HG02973 (cell line): ENCODE data around the gene IFT25.
"Not testable (repeated sequence)": the region's sequence is repeated elsewhere in the genome, so short reads cannot be mapped to it uniquely, and the experiment has no call there.

Experiments used
- ATAC-seq: cut with Tn5 transposase; IDR thresholded peaks from one replicate; pipeline ENCODE4 v1.9.1; 2021; ENCODE audit warnings: moderate library complexity; ENCODE audit not compliant: unreplicated experiment

The IFT25 gene

DNA sequence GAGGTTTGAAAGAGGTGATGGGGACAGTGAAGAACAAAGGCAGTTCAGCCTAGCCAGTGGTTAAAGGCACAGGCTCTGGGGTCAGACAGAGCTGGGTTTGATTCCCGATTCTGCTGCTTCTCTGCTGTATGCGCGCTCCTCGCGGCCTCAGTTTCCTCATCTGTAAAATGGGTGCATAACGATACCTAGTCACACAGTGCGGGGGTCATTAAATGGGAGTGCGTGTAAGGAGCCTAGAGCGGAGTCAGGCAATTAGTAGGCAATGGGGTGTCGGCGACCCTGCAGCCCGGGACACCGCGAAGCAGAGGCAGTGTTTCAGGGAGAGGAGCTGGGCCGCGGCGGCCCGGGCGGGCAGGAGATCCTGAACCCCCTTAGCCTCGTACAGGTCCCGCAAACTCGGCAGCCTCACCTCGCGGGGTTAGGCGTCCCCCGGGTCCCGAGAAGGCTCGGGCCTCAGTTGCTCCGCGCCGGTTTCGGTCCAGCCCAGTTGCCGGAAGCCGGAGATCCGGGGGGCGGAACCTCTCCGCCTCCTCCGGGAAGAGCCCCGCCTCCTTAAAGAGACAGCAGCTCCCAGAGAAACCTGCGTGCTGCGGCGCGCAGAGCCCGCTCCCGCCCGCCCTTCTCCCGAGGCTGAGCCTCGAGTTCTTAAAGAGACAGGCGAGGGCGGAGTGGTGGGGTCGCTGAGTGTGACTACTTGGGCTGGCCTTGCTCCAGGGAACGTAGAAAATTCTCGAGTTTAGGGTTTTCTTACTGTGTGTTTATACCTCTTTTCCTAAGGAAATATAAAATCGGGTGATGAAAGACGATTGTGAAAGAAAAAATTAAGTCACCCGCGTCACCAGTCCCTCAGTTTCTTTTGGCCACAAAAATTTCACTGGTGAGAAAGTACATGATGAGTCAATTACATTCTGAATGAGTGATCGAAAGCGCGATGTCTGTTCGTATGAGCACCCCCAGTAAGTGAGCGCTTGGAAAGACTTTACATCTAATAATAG, 55.9 kb downstream of the IFT25 start, which contains the start of gene YIPF1:
Gene YIPF1, minus strand, starts transcription at position 494 of the 995 bp plus-strand sequence. CDS start 860 bp downstream, outside the sequence.
- ATAC-seq, result peak; percentile 84

DNA sequence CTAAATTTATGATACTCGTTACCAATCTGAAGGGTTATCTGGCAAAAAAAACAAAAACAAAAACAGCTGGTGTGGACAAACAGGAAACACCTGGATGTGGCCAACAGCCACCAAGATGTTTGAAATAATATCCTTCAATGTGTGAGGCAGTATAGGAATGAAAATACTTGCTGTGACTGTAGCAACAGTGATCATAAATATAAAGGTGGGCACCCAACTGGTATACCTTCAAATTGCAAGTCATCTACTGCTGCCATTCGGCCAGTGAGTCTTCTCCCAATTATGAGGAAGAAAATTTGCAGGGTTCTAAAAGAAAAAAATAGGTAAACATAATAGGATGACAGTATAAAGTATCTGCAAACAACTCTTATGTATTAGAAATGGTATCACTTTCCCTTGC, 56.8 kb downstream of the IFT25 start:
- ATAC-seq, result no peak

DNA sequence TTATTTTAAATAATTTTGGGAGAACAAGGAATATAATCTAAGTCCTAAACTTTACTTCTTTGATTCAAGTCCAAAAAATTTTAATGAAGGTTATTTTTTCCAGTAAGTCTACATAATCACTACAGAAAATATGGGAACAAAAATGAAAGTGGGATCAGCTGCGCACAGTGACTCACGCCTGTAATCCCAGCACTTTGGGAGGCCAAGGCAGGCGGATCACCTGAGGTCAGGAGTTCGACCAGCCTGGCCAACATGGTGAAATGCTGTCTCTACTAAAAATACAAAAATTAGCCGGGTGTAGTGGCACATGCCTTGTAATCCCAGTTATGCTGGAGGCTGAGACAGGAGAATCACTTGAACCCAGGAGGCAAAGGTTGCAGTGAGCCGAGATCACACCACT, 61.9 kb downstream of the IFT25 start:
- ATAC-seq, result not testable (repeated sequence)

DNA sequence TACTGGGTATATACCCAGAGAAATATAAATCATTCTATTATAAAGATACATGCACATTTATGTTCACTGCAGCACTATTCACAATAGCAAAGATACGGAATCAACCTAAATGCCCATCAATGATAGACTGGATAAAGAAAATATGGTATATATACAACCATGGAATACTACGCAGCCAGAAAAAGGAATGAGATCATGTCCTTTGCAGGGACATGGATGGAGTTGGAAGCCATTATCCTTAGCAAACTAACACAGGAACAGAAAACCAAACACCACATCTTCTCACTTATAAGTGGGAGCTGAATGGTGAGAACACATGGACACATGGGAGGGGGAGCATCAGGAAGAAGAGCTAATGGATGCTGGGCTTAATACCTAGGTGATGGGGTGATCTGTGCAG, 63.6 kb downstream of the IFT25 start:
- not testable (repeated sequence) for ATAC-seq

DNA sequence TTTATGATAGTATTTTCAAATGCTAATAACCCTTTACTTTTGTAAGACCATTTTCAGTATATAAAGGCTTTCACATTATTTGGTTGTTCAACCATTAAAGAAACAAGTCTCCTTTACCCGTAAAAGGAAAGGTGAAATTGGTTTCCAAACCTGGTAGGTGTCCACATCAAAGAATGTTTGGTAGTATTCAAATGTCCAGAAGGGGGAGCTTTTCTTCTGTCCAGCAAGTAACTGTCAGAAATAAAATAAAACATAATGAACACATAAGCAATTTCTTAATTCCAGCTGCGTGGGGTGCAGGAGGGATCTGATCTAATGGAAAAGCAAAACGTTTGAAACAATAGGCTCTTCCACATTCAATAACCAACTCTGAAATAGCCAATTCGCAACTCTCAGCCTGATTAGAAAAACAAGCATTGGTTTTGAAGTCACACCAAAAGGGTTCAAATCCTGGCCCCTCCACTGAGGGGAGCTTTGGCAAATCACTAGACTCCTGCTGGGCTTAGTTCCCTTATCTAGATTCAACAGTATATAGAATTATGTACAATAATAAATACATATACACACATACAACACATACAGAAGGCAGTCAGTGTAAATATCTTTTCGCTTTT, 66.9 kb downstream of the IFT25 start:
- no peak for ATAC-seq

DNA sequence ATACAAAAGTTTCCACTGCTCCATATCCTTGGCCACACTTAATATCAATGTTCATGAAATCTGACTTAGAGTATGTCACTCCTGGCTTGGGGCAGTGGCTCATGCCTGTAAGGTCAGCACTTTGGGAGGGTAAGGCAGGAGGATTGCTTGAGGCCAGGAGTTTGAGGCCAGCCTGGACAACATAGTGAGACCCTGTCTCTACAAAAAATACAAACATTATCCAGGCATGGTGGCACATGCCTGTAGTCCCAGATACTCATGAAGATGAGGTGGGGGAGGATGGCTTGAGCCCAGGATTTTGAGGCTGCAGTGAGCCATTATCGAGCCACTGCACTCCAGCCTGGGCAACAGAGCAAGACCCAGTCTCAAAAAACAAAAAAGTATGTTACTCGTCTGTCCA, 70.3 kb downstream of the IFT25 start:
- ATAC-seq, result not testable (repeated sequence)

DNA sequence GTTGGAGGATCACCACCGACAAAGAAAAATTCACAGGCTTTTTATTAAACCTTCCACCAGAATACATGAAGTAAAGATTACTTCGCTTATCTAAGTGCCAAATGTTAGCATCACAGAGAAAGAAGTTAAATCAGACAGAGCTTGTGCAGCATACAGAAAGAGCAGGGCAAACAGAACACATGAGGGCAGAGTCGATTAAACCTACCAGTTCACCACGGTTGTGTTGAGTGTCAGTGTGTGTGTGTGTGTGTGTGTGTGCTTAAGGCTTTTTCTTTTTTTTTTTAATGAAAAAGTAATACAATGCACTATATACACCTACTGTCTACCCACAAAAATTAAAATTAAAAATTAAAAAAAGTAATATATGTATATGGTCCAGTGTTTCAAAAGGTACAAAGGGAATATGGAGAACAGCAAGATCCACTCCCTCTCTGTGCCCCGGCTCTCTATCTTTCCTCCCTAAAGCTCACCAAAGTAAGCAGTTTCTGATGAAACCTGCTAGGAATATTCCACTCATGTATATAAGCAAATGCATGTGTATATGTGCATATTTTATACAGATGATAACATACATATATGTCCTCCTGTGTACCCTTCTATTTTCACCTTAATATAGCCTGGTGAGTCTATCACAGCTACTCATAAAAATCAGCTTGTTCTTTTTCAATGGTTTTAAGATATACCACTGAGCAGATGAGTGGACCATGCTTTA, 73.6 kb downstream of the IFT25 start:
- no peak for ATAC-seq
